22Rv1 (cell line): Measurements from ENCODE around the gene TBC1D22A.

ENCODE experiments used
- ZFX ChIP-seq: fragments of 450-650 bp; IDR thresholded peaks from 2 replicates; pipeline ENCODE4 v1.6.1; 2017; ENCODE audit warnings: antibody characterized with exemption, borderline replicate concordance
- TF ChIP-seq, protein P1 (sequence below): fragments of 450-650 bp; IDR thresholded peaks from 2 replicates; pipeline ENCODE4 v1.5.1; 2017; ENCODE audit warnings: mild to moderate bottlenecking

GRCh38 chr22:46941968-46942798 is 179.7 kb downstream of the TBC1D22A start:
- TF ChIP-seq, protein P1, sequence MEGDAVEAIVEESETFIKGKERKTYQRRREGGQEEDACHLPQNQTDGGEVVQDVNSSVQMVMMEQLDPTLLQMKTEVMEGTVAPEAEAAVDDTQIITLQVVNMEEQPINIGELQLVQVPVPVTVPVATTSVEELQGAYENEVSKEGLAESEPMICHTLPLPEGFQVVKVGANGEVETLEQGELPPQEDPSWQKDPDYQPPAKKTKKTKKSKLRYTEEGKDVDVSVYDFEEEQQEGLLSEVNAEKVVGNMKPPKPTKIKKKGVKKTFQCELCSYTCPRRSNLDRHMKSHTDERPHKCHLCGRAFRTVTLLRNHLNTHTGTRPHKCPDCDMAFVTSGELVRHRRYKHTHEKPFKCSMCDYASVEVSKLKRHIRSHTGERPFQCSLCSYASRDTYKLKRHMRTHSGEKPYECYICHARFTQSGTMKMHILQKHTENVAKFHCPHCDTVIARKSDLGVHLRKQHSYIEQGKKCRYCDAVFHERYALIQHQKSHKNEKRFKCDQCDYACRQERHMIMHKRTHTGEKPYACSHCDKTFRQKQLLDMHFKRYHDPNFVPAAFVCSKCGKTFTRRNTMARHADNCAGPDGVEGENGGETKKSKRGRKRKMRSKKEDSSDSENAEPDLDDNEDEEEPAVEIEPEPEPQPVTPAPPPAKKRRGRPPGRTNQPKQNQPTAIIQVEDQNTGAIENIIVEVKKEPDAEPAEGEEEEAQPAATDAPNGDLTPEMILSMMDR = no peak
- TF ChIP-seq ZFX = no peak
